BE2C (cell line): ENCODE results near the gene COL1A1.

Experiments
- DNase-seq: peaks from one replicate; pipeline ENCODE4 v3.0.0-alpha.2; 2020
- H3K27me3 ChIP-seq: fragments of 250-450 bp; sonication (Bioruptor Pico); 2 replicates; pipeline ENCODE4 v1.5.1; 2020; ENCODE audit warnings: mild to moderate bottlenecking
- H3K36me3 ChIP-seq: fragments of 250-450 bp; sonication (Bioruptor Pico); 2 replicates; pipeline ENCODE4 v1.5.1; 2020; ENCODE audit warnings: mild to moderate bottlenecking
- H3K4me1 ChIP-seq: fragments of 250-450 bp; sonication (Bioruptor Pico); 2 replicates; pipeline ENCODE4 v1.5.1; 2020
- H3K4me3 ChIP-seq: 2 replicates; pipeline ENCODE4 v1.5.1; 2011; ENCODE audit warnings: low read depth, low read length
- H3K9me3 ChIP-seq: fragments of 250-450 bp; sonication (Bioruptor Pico); 2 replicates; pipeline ENCODE4 v1.5.1; 2020
- CTCF ChIP-seq: IDR thresholded peaks from 2 replicates; pipeline ENCODE4 v1.5.1; 2012; ENCODE audit warnings: mild to moderate bottlenecking, low read depth, low read length

Gene COL1A1

GRCh38 chr17:50182783-50183420, 18.5 kb downstream of the COL1A1 start:
- peaks cover under 1% of the 10 kb centered on the region for H3K4me1 ChIP-seq
- H3K9me3 ChIP-seq, result no peaks in the 10 kb centered on the region
- H3K36me3 ChIP-seq, result no peaks in the 10 kb centered on the region
- TF ChIP-seq CTCF, result no peak
- H3K4me3 ChIP-seq, result no peak overlapping the region
- no peak for DNase-seq
- H3K27me3 ChIP-seq, result no peaks in the 10 kb centered on the region

DNA sequence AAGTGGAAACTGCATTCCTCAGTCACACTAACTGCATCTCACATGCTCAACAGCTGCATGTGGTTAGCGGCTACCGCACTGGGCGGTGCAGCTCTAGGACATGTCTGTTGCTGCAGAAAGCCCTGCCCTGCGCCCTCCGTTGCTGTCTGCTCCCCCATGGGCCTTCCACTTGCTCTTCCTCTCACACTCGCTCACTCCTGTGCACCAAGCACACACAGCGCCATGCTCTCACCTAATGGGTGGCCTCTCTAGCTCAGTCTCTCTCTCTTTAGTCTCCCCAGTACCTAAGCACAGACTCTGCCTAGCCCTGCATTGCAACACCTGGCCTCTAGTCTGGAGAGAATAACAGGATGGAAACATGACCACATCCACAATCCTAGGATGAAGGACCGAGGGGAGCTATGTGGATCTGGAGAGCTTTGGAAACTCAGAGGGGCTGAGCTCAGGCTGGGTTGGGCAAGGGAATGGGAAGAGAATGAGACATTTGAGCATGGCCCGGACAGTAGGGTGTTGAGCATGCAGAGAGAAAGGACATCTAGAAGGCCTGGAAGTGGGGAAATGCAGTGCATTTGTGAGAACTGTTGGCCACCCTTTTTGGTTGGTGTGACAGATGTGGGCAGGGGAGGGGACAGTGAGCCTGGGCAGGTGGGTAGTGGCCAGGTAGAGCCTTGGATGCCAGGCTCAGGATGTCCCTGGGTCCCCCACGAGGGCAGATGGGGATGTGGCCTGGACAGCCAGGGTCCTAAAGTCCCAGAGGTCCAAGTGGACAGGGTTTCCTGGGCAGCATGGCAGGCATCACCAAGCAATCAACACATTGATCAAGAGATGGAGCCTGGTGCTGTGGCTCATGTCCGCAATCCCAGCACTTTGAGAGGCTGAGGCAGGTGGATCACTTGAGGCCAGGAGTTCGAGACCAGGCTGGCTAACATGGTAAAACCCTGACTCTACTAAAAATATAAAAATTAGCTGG, 19.6 kb downstream of the COL1A1 start:
- no peak for DNase-seq
- no peaks in the 10 kb centered on the region for H3K27me3 ChIP-seq
- H3K9me3 ChIP-seq, result no peaks in the 10 kb centered on the region
- TF ChIP-seq CTCF, result no peak
- no peaks in the 10 kb centered on the region for H3K36me3 ChIP-seq
- peaks cover 3% of the 10 kb centered on the region for H3K4me1 ChIP-seq
- H3K4me3 ChIP-seq, result no peak overlapping the region

- H3K27me3 ChIP-seq, result no peaks in the 10 kb centered on the region
- no peak for DNase-seq
- no peak overlapping the region for H3K4me3 ChIP-seq
- H3K4me1 ChIP-seq, result peaks cover 3% of the 10 kb centered on the region
- H3K9me3 ChIP-seq, result no peaks in the 10 kb centered on the region
- H3K36me3 ChIP-seq, result no peaks in the 10 kb centered on the region
- TF ChIP-seq CTCF, result no peak
Measured at GRCh38 chr17:50181144-50181543, 20.3 kb downstream of the COL1A1 start.

DNA sequence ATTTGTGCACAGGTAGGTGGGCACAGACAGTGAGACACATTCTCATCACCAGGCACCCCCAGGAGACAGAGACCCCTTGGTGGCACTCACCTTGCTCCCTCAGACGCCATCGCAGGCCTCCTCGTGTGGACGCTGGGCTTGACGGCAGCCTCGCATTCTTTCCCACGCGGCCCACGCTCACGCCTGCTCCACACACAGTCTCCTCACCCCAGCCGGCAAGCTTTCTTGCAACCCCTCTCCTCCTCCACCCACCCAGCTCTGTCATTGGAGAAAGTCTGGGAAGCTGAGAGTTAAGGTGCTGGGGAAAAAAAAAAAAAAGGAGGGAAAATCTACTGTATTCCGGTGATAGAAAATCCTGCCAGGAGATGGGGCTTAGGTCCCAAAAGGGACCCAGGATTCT, 20.8 kb downstream of the COL1A1 start:
- no peak for TF ChIP-seq CTCF
- no peak for DNase-seq
- no peaks in the 10 kb centered on the region for H3K9me3 ChIP-seq

DNA sequence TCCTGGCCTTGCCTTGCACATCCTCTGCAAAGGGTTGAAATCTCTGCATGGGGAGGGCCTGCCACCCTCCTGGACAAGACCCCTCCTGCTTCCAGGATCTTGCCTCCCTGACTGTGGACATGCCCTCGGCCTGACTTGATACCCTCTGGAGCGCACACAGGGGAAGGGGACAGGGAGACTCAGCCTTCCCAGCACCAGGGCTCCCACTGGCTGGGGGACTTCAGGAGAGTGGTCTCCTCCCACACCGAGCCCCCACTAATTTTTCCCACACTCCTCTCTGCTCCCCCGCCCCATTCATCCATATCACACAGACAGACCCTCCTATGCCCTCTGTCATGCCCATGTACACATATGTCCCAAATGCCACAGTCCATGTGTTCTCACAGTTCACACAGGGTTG, 21.3 kb downstream of the COL1A1 start:
- no peak for TF ChIP-seq CTCF
- no peaks in the 10 kb centered on the region for H3K9me3 ChIP-seq
- H3K27me3 ChIP-seq, result no peaks in the 10 kb centered on the region
- no peak for DNase-seq
- peaks cover 3% of the 10 kb centered on the region for H3K4me1 ChIP-seq
- H3K4me3 ChIP-seq, result no peak overlapping the region
- H3K36me3 ChIP-seq, result no peaks in the 10 kb centered on the region

More for the DNA sequence above, 20.8 kb downstream of the COL1A1 start:
- Histone ChIP-seq H3K27me3 (no peaks in the 10 kb centered on the region), H3K36me3 (no peaks in the 10 kb centered on the region), H3K4me1 (peaks cover 3% of the 10 kb centered on the region), H3K4me3 (no peak overlapping the region)
